ENCODE data around the gene KCNQ1OT1.

GRCh38 chr11:2631161-2631560 lies 68.6 kb downstream of the KCNQ1OT1 start:
- TF ChIP-seq POLR2A (IDR thresholded peaks at IDR 0.05; ENCODE audit: low read length) (no peak), GATA1 (IDR thresholded peaks at IDR 0.05; ENCODE audit: low read depth, low read length) (no peak)

Data from erythroblast (primary cell).